GM12872 (cell line): Measurements from ENCODE around the gene TAAR5.
A peak's percentile ranks its signal among the peaks of the same experiment; 100 is the strongest.

Experiments
- CTCF ChIP-seq: IDR thresholded peaks from 3 replicates; pipeline ENCODE4 v1.5.1; 2011; ENCODE audit warnings: low read depth, mild to moderate bottlenecking, low read length, moderate library complexity; ENCODE audit not compliant: insufficient read depth

Gene TAAR5

GRCh38 chr6:132612449-132613108 is 23.0 kb upstream of the TAAR5 start:
- no peak for TF ChIP-seq CTCF

GRCh38 chr6:132611616-132612015 is 22.1 kb upstream of the TAAR5 start:
- no peak for TF ChIP-seq CTCF

GRCh38 chr6:132607544-132608233 is 18.1 kb upstream of the TAAR5 start:
- TF ChIP-seq CTCF, result no peak

GRCh38 chr6:132604635-132605152 is 15.2 kb upstream of the TAAR5 start:
- no peak for TF ChIP-seq CTCF

GRCh38 chr6:132598473-132598872 is 8.9 kb upstream of the TAAR5 start:
- TF ChIP-seq CTCF, result peak; percentile 64

- TF ChIP-seq CTCF, result no peak
These were observed 6.7 kb upstream of the TAAR5 start for GRCh38 chr6:132596201-132596600.

GRCh38 chr6:132592855-132593254 is 3.3 kb upstream of the TAAR5 start:
- TF ChIP-seq CTCF, result no peak
